Stomach smooth muscle (tissue), 2 donors: ENCODE data around the gene ZNF771.
A peak's percentile ranks its signal among the peaks of the same experiment; 100 is the strongest.
"Not testable (repeated sequence)": the region's sequence is repeated elsewhere in the genome, so short reads cannot be mapped to it uniquely, and the experiment has no call there.

Experiments
- H3K27ac ChIP-seq: one replicate; pipeline ENCODE4 v1.7.0; 2013; ENCODE audit warnings: mild to moderate bottlenecking, low read length, inconsistent platforms
- H3K27me3 ChIP-seq, 2 donors: one replicate each; pipeline ENCODE4 v1.7.0; 2013; ENCODE audit warnings: low read length in 2 of 2; ENCODE audit not compliant: insufficient read depth in 2 of 2, control insufficient read depth in 1 of 2
- H3K36me3 ChIP-seq, 2 donors: one replicate each; pipeline ENCODE4 v1.7.0; 2013; ENCODE audit warnings: low read length in 2 of 2; ENCODE audit not compliant: control insufficient read depth in 2 of 2, insufficient read depth in 2 of 2
- H3K4me1 ChIP-seq: one replicate; pipeline ENCODE4 v1.7.0; 2013; ENCODE audit warnings: low read length; ENCODE audit not compliant: control insufficient read depth, insufficient read depth
- H3K4me3 ChIP-seq, 2 donors: one replicate each; pipeline ENCODE4 v1.7.0; 2013; ENCODE audit warnings: low read length in 2 of 2
- H3K9ac ChIP-seq, 2 donors: one replicate each; pipeline ENCODE4 v1.7.0; 2013; ENCODE audit warnings: low read length in 2 of 2, mild to moderate bottlenecking in 1 of 2
- H3K9me3 ChIP-seq, 2 donors: one replicate each; pipeline ENCODE4 v1.7.0; 2013; ENCODE audit warnings: low read length in 2 of 2; ENCODE audit not compliant: control insufficient read depth in 2 of 2
- donor health status: healthy.
- donor health status: Pancreatic carcinoma.

The ZNF771 gene

DNA sequence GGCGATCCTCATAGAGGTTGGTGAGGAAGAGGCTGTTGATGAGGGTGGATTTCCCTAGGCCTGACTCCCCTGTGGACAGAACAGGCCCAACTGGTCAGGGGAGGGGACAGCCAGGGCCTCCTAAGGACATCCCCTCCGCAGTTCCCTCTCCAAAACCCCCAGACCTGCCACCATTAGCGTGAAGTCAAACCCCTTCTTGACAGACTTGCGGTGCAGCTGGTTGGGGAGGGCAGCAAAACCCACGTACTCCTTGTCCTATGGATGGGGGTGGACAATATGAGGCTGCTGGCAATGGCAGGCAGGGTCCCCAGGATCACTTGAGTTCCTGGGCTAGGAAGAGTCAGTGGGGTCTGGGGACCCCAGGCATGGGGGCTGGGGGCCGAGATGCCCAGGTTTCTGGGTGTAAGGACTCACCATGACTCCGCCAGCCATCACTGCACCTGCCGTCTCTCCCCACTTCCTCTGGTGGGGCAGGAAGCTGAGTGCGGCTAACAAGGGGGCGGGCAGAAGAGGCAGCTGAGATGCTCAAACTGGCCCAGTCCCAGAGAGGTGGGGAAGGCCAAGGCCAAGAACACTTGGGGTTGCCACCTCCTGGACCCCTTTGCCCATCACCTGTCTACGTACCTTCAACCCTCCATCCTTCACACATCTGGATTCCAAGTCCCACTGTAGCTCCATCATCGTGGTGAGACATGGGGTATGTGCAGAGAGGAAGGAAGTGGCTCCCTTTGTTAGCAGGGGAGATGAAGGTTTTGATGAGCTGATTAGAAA lies 25.1 kb upstream of the ZNF771 start, which contains the start of gene SEPTIN1:
SEPTIN1 (minus strand) TSS at position 451 of the 771 bp plus-strand sequence; CDS start at position 432, 19 bp downstream.
- H3K27me3 ChIP-seq: no peaks in the 10 kb centered on the region
- peak within 1 kb of the TSS in 1 of 2 donors; percentile 3 for H3K4me3 ChIP-seq
- peak within 1 kb of the TSS; percentile 11 for H3K27ac ChIP-seq
- peaks cover 0 to 3% of the 10 kb centered on the region in 2 donors for H3K36me3 ChIP-seq
- peaks cover 14% of the 10 kb centered on the region for H3K4me1 ChIP-seq
- H3K9me3 ChIP-seq: no peaks in the 10 kb centered on the region
- H3K9ac ChIP-seq: no peak within 1 kb of the TSS

DNA sequence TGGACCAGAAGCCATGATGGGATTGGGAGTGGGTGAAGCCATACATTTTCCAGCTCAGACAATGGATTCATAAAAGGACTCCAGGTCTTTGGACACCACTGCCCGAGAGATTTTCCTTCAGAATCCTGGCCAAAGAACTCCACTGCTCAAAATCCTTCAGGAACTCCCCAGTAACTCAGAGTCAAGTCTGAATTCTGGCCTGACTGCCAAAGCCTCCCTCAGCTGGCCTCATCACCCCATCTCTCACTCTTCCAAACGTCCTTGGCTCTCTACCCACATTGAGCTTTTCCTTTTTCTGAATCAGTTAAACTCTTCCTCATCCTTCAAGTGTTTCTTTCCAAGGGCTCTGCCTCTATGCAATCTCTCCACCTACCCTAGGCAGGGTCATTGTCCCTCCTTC lies 23.9 kb upstream of the ZNF771 start:
- H3K9me3 ChIP-seq: no peaks in the 10 kb centered on the region
- peaks cover 0 to 3% of the 10 kb centered on the region in 2 donors for H3K36me3 ChIP-seq
- no peak overlapping the region for H3K27ac ChIP-seq
- no peaks in the 10 kb centered on the region for H3K27me3 ChIP-seq
- no peak overlapping the region for H3K9ac ChIP-seq
- H3K4me1 ChIP-seq: peaks cover 11% of the 10 kb centered on the region
- no peak overlapping the region for H3K4me3 ChIP-seq

DNA sequence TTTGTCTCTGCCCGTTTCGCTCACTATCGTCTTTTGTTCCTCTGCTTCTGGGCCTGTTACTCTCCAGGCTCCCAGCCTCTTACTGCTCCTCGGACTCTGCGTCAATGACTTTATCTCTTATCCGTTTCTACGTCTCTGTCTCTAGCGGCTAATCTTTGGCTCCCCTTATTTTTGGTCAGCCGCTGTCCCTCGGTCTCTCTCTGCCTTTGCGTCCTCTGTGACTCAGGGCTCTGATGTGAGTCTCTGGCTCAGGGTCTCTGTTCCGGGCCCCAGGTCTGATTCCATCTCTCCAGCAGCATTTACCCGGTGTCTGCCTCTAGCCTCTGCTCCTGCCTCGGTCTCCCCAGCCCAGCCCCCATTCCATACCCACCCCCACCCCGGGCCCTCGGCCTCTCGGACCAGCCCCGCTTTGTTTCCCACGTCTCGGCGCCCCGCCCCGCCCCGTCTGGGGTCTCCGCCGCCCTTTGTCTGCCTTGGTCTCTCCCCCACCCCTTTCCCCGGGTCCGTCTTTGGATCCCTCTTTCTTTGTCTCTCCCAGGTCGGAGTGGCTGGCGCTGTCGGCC lies 12.7 kb upstream of the ZNF771 start:
- H3K4me1 ChIP-seq: peaks cover 29% of the 10 kb centered on the region
- no peaks in the 10 kb centered on the region for H3K27me3 ChIP-seq
- peak overlapping the region; percentile 62 for H3K27ac ChIP-seq
- H3K9ac ChIP-seq: peak overlapping the region; percentile 79 to 87
- peaks cover 6 to 16% of the 10 kb centered on the region in 2 donors for H3K36me3 ChIP-seq
- H3K9me3 ChIP-seq: no peaks in the 10 kb centered on the region
- H3K4me3 ChIP-seq: peak overlapping the region; percentile 63 to 85

DNA sequence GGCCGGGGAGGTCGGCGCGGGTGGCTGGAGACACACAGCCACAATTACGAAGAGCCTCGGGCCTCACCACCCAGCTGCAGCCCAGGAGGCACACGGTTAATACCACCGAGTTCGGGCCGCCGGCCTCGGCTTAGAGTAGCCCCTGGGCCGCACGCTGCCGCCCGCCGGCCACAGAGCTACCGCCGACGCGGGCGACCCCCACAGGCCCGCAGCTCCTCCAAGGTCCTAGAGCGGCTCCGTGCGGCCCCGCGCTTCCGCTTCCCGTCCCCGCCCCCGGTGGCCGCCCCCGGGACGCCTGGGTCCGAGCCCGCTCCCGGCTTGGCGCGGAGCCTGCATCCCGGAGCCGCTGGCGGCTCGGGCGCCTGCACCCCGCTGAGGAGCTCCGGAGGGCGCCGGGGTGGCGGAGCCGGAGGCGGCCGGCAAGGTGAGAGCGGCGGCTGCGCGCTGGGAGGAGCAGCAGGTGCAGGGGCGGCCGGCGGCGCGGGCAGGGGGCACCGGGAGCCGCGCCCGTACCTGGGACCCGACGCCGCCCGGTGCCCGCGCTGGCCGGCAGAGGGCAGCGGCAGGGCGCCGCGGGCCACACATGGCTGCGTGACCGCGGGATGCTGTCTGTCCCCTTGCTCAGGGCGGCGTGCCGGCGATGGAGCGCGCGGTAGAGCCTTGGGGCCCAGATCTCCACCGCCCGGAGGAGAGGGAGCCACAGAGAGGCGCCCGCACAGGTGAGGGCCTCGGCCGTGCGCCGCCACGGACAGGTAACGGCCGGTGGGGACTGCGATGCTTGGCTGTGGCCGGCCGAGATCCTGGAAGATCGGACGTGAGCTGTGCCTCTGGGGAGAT lies 12.0 kb upstream of the ZNF771 start, which contains the start of gene ZNF48:
ZNF48 (plus strand) TSS at position 266 of the 837 bp plus-strand sequence; CDS start at position 641, 375 bp downstream.
- H3K27me3 ChIP-seq: no peaks in the 10 kb centered on the region
- H3K36me3 ChIP-seq: peaks cover 6 to 16% of the 10 kb centered on the region in 2 donors
- H3K27ac ChIP-seq: peak within 1 kb of the TSS; percentile 69
- peak within 1 kb of the TSS; percentile 77 to 85 for H3K4me3 ChIP-seq
- H3K9ac ChIP-seq: peak within 1 kb of the TSS; percentile 79 to 87
- peaks cover 34% of the 10 kb centered on the region for H3K4me1 ChIP-seq
- H3K9me3 ChIP-seq: no peaks in the 10 kb centered on the region

DNA sequence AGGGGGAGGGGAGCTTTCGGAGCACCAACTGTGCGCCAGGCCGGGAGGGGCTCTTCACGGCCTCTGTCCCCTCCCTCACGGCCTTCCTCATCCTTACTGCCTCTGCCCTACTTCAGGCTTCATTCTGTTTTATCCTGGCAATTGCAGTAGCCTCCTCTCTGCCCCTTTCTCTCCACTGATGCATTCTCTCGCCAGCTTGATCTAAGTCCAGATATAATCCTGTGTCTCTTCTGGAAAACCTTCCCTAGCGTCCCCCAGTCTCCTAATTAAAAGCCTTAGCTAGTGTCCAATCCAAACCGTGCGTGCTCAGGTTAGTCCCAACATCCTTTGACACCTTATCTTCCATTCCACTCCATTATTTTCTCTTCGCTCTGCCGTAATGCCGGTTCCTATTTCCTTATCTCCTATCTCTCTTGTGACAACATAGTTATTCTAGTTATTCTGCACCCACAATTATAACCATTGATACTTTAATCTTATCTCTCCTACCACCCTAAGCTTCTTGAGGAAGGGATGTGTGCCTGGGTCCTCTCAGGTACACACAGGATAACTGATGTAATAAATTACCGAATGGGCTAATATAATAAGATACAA lies 11.3 kb upstream of the ZNF771 start:
- peaks cover 6 to 16% of the 10 kb centered on the region in 2 donors for H3K36me3 ChIP-seq
- H3K27me3 ChIP-seq: no peaks in the 10 kb centered on the region
- peak overlapping the region; percentile 69 for H3K27ac ChIP-seq
- no peaks in the 10 kb centered on the region for H3K9me3 ChIP-seq
- H3K4me1 ChIP-seq: peaks cover 39% of the 10 kb centered on the region
- peak overlapping the region; percentile 71 to 77 for H3K9ac ChIP-seq
- peak overlapping the region; percentile 77 to 85 for H3K4me3 ChIP-seq

DNA sequence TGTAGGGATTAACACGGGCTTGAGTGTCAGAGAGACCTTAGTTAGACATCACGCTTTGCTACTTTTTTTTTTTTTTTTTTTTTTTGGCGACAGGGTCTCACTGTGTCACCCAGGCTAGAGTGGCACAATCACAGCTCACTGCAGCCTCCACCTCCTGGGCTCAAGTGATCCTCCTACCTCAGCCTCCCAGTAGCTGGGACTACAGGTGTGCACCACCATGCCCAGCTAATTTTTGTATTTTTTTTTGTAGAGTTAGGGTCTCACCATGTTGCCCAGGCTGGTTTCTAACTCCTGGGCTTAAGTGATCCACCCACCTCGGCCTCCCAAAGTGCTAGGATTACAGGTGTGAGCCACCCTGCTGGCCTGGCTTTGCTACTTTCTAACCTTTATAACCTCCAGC lies 10.8 kb upstream of the ZNF771 start:
- not testable (repeated sequence) for H3K27me3 ChIP-seq, H3K27ac ChIP-seq, H3K9me3 ChIP-seq, H3K9ac ChIP-seq
- Histone ChIP-seq H3K36me3 (peaks cover 6 to 16% of the 10 kb centered on the region in 2 donors), H3K4me3 (peak overlapping the region; percentile 77 to 85), H3K4me1 (peaks cover 39% of the 10 kb centered on the region)

DNA sequence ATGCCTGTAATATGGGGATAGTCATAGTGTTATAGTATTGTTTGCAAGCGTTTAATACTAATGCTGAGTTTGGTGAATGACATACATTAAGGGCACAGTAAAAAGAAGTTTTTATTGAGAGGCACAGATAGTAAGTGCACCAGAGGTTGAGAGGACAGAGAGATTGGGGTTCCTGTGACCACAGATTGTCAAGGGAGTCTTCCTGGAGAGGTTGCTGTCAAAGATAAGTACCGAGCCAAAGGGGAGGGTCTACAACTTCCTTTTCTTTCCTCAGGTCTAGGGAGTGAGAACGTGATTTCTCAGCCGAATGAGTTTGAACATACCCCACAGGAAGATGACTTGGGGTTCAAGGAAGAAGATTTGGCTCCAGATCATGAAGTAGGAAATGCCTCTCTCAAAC lies 10.3 kb upstream of the ZNF771 start:
- Histone ChIP-seq H3K4me1 (peaks cover 39% of the 10 kb centered on the region), H3K27me3 (no peaks in the 10 kb centered on the region), H3K9ac (no peak overlapping the region), H3K4me3 (no peak overlapping the region), H3K9me3 (no peaks in the 10 kb centered on the region), H3K27ac (no peak overlapping the region), H3K36me3 (peaks cover 6 to 16% of the 10 kb centered on the region in 2 donors)

DNA sequence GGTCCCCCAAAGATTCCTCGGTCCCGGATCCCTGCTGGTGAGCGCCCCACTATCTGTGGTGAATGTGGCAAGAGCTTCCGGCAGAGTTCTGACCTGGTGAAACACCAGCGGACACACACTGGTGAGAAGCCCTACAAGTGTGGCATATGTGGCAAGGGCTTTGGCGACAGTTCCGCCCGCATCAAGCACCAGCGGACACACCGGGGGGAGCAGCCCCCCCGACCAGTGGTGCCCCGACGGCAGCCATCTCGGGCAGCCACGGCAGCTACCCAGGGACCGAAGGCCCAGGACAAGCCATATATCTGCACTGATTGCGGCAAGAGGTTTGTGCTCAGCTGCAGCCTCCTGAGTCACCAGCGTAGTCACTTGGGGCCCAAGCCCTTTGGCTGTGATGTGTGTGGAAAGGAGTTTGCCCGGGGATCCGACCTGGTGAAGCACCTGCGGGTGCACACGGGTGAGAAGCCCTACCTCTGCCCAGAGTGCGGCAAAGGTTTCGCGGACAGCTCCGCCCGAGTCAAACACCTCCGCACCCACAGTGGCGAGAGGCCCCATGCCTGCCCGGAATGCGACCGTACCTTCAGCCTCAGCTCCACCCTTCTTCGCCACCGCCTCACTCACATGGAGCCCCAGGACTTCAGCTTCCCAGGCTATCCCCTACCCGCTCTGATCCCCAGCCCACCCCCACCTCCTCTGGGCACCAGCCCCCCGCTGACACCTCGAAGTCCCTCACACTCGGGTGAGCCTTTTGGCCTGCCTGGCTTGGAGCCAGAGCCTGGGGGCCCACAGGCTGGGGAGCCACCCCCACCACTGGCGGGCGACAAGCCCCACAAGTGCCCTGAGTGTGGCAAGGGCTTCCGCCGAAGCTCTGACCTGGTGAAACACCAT lies 9.4 kb upstream of the ZNF771 start:
- H3K4me1 ChIP-seq: peaks cover 39% of the 10 kb centered on the region

DNA sequence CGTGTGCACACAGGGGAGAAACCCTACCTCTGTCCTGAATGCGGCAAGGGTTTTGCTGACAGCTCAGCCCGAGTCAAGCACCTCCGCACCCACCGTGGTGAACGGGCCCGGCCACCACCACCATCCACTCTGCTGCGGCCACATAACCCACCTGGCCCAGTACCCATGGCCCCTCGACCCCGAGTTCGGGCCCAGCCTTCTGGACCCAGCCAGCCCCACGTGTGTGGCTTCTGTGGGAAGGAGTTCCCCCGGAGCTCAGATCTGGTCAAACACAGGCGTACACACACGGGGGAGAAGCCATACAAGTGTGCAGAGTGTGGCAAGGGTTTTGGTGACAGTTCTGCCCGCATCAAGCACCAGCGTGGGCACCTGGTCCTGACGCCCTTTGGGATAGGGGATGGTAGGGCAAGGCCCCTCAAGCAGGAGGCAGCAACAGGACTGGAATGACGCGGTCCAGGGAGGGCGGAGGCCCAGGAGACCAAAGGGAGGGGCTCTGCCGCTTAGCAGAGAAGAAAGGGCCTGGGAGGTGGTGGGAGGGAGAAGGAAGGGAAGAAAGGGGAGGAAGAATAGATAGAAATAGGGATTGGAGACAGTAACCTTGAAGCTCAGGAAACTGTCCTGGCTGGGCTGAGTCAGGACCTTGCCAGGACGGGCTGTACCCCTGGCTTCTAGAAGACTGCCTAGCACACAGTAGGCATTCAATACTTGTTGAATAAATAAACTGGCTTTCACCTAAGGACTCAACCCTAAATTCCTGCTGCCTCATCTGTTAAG lies 8.6 kb upstream of the ZNF771 start:
- H3K4me3 ChIP-seq: peak overlapping the region in 1 of 2 donors; percentile 8
- peaks cover 6 to 16% of the 10 kb centered on the region in 2 donors for H3K36me3 ChIP-seq
- no peaks in the 10 kb centered on the region for H3K27me3 ChIP-seq
- peak overlapping the region; percentile 98 for H3K27ac ChIP-seq
- peak overlapping the region; percentile 71 to 90 for H3K9ac ChIP-seq
- H3K4me1 ChIP-seq: peaks cover 39% of the 10 kb centered on the region
- no peaks in the 10 kb centered on the region for H3K9me3 ChIP-seq

More for the DNA sequence above, 9.4 kb upstream of the ZNF771 start:
- H3K36me3 ChIP-seq: peaks cover 6 to 16% of the 10 kb centered on the region in 2 donors
- H3K27me3 ChIP-seq: no peaks in the 10 kb centered on the region
- no peak overlapping the region for H3K9ac ChIP-seq
- no peaks in the 10 kb centered on the region for H3K9me3 ChIP-seq
- no peak overlapping the region for H3K4me3 ChIP-seq
- H3K27ac ChIP-seq: peak overlapping the region; percentile 98
